K562 (cell line): ENCODE results near the gene EIF4E3.

Experiments used
- CHD2 ChIP-seq: IDR thresholded peaks from 2 replicates; pipeline ENCODE4 v1.6.1; 2011; ENCODE audit warnings: low read depth, low read length
- CREM ChIP-seq: IDR thresholded peaks from 2 replicates; pipeline ENCODE4 v1.6.1; 2014; ENCODE audit warnings: antibody characterized with exemption, low read depth
- JUND ChIP-seq, 2 experiments: IDR thresholded peaks; 2 replicates in 1 of 2; 3 replicates in 1 of 2; pipeline ENCODE4 v1.6.1; 2011; ENCODE audit warnings: borderline replicate concordance in 2 of 2, low read depth in 2 of 2, low read length in 2 of 2, improper control_type of control experiment in 1 of 2, missing biosample characterization in 1 of 2, missing genetic modification characterization in 1 of 2, missing genetic modification reagents in 1 of 2
- KLF6 ChIP-seq: fragments of 250-450 bp; sonication (Bioruptor Pico); IDR thresholded peaks from 2 replicates; pipeline ENCODE4 v1.4.0; 2020; ENCODE audit warnings: mild to moderate bottlenecking, moderate library complexity, borderline replicate concordance
- MAZ ChIP-seq, 2 experiments: fragments of 450-650 bp in 1 of 2; sonication (generic) in 1 of 2; formaldehyde crosslinking; IDR thresholded peaks in 1 of 2; conservative IDR thresholded peaks in 1 of 2; 2 replicates each; pipeline versions ENCODE4 v1.4.0 to v1.5.0; 2020; ENCODE audit warnings: mild to moderate bottlenecking in 1 of 2, missing genetic modification reagents in 1 of 2
- MEF2D ChIP-seq: conservative IDR thresholded peaks from 2 replicates; pipeline ENCODE4 v1.6.1; 2016; ENCODE audit warnings: low read depth, missing genetic modification characterization, missing compliant biosample characterization
- NFYB ChIP-seq: IDR thresholded peaks from 2 replicates; pipeline ENCODE4 v1.6.1; 2011; ENCODE audit warnings: mild to moderate bottlenecking, moderate library complexity; ENCODE audit not compliant: insufficient read length; ENCODE audit errors: extremely low read depth
- RFX5 ChIP-seq: IDR thresholded peaks from 2 replicates; pipeline ENCODE4 v1.6.1; 2011; ENCODE audit warnings: low read depth, mild to moderate bottlenecking, improper control_type of control experiment, low read length
- TAF7 ChIP-seq: fragments of 450-650 bp; IDR thresholded peaks from 2 replicates; pipeline ENCODE4 v1.6.1; 2016; ENCODE audit warnings: missing genetic modification characterization, missing compliant biosample characterization
- TCF7L2 ChIP-seq: fragments of 150-350 bp; IDR thresholded peaks from 2 replicates; pipeline ENCODE4 v1.6.1; 2016; ENCODE audit warnings: low read depth, mild to moderate bottlenecking, low read length, moderate library complexity
- TEAD1 ChIP-seq, 2 experiments: fragments of 450-650 bp in 1 of 2; sonication (generic) in 1 of 2; formaldehyde crosslinking; IDR thresholded peaks; 2 replicates each; pipeline versions ENCODE4 v1.4.0 to v1.8.0; 2020 to 2022; ENCODE audit warnings: mild to moderate bottlenecking in 2 of 2, missing genetic modification reagents in 1 of 2
- VEZF1 ChIP-seq: fragments of 200-800 bp; sonication (Bioruptor generic); IDR thresholded peaks from 2 replicates; pipeline ENCODE4 v1.6.1; 2017; ENCODE audit warnings: missing genetic modification characterization, missing compliant biosample characterization
- ZNF274 ChIP-seq: IDR thresholded peaks from 2 replicates; pipeline ENCODE4 v1.6.1; 2011; ENCODE audit warnings: low read depth, mild to moderate bottlenecking, low read length, moderate library complexity, borderline replicate concordance
- TF ChIP-seq, protein P1 (sequence below), 3 experiments: IDR thresholded peaks in 2 of 3; conservative IDR thresholded peaks in 1 of 3; 2 replicates each; pipeline ENCODE4 v1.5.1; 2011 to 2012; ENCODE audit warnings: low read length in 3 of 3, mild to moderate bottlenecking in 3 of 3, control low read depth in 2 of 3, improper control_type of control experiment in 1 of 3, inconsistent platforms in 1 of 3, low read depth in 1 of 3, mixed read lengths in 1 of 3, moderate library complexity in 1 of 3; ENCODE audit not compliant: insufficient read depth in 2 of 3

- TF ChIP-seq JUND (IDR thresholded peaks at IDR 0.05; ENCODE audit: borderline replicate concordance, low read depth, low read length) (no peak), JUND (tag; IDR thresholded peaks at IDR 0.05; ENCODE audit: borderline replicate concordance, low read depth, low read length) (no peak), TAF7 (tag) (no peak), TCF7L2 (no peak), RFX5 (no peak), NFYB (no peak), KLF6 (CRISPR knock-in tag) (no peak), TEAD1 (CRISPR knock-in tag; IDR thresholded peaks at IDR 0.05) (no peak), MEF2D (tag) (no peak), ZNF274 (no peak), CHD2 (no peak), VEZF1 (CRISPR knock-in tag) (no peak), MAZ (CRISPR knock-in tag; conservative IDR thresholded peaks at IDR 0.05 in 1 of 2, IDR thresholded peaks at IDR 0.05 in 1 of 2) (no peak), CREM (no peak)
- TF ChIP-seq, protein P1, sequence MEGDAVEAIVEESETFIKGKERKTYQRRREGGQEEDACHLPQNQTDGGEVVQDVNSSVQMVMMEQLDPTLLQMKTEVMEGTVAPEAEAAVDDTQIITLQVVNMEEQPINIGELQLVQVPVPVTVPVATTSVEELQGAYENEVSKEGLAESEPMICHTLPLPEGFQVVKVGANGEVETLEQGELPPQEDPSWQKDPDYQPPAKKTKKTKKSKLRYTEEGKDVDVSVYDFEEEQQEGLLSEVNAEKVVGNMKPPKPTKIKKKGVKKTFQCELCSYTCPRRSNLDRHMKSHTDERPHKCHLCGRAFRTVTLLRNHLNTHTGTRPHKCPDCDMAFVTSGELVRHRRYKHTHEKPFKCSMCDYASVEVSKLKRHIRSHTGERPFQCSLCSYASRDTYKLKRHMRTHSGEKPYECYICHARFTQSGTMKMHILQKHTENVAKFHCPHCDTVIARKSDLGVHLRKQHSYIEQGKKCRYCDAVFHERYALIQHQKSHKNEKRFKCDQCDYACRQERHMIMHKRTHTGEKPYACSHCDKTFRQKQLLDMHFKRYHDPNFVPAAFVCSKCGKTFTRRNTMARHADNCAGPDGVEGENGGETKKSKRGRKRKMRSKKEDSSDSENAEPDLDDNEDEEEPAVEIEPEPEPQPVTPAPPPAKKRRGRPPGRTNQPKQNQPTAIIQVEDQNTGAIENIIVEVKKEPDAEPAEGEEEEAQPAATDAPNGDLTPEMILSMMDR (IDR thresholded peaks at IDR 0.05 in 2 of 3, conservative IDR thresholded peaks at IDR 0.05 in 1 of 3; ENCODE audit: insufficient read depth in 2 of 3, low read depth in 1 of 3, low read length in 3 of 3): no peak
These were observed 39.5 kb downstream of the EIF4E3 start for GRCh38 chr3:71685686-71686085.
